Activated naive CD8-positive, alpha-beta T cell (primary cell): Measurements from ENCODE around the gene SLC19A2.

Source experiments
- H3K27ac Mint-ChIP-seq: one replicate; pipeline ENCODE4 v1.8.0; 2021; ENCODE audit warnings: mixed read lengths
- H3K27me3 Mint-ChIP-seq: one replicate; pipeline ENCODE4 v1.8.0; 2021; ENCODE audit warnings: mixed read lengths
- H3K36me3 Mint-ChIP-seq: one replicate; pipeline ENCODE4 v1.8.0; 2021; ENCODE audit warnings: mixed read lengths
- H3K4me1 Mint-ChIP-seq: one replicate; pipeline ENCODE4 v1.8.0; 2021; ENCODE audit warnings: low read depth, mixed read lengths
- H3K4me3 Mint-ChIP-seq: one replicate; pipeline ENCODE4 v1.8.0; 2021; ENCODE audit warnings: mild to moderate bottlenecking, mixed read lengths
- H3K9me3 Mint-ChIP-seq: one replicate; pipeline ENCODE4 v1.8.0; 2021; ENCODE audit warnings: low read depth, mixed read lengths

SLC19A2 gene

GRCh38 chr1:169494343-169494742 lies 8.6 kb upstream of the SLC19A2 start:
- peaks cover 2% of the 10 kb centered on the region for H3K27me3 Mint-ChIP-seq
- H3K4me3 Mint-ChIP-seq: no peak overlapping the region
- H3K27ac Mint-ChIP-seq: no peak overlapping the region
- peaks cover 4% of the 10 kb centered on the region for H3K4me1 Mint-ChIP-seq
- H3K36me3 Mint-ChIP-seq: peaks cover 12% of the 10 kb centered on the region
- H3K9me3 Mint-ChIP-seq: no peaks in the 10 kb centered on the region

- Mint-ChIP-seq H3K4me3 (no peak overlapping the region), H3K9me3 (no peaks in the 10 kb centered on the region), H3K27ac (no peak overlapping the region), H3K27me3 (peaks cover 2% of the 10 kb centered on the region), H3K36me3 (peaks cover 6% of the 10 kb centered on the region), H3K4me1 (peaks cover 9% of the 10 kb centered on the region)
Measured at GRCh38 chr1:169493251-169493650, 7.5 kb upstream of the SLC19A2 start.

- peaks cover 2% of the 10 kb centered on the region for H3K36me3 Mint-ChIP-seq
- H3K4me1 Mint-ChIP-seq: peaks cover 18% of the 10 kb centered on the region
- H3K27me3 Mint-ChIP-seq: peaks cover 2% of the 10 kb centered on the region
- H3K4me3 Mint-ChIP-seq: no peak overlapping the region
- no peak overlapping the region for H3K27ac Mint-ChIP-seq
- no peaks in the 10 kb centered on the region for H3K9me3 Mint-ChIP-seq
Measured at GRCh38 chr1:169491845-169492281, 6.1 kb upstream of the SLC19A2 start.

GRCh38 chr1:169488157-169488556 lies 2.4 kb upstream of the SLC19A2 start:
- H3K4me3 Mint-ChIP-seq: no peak overlapping the region
- peaks cover 46% of the 10 kb centered on the region for H3K4me1 Mint-ChIP-seq
- no peaks in the 10 kb centered on the region for H3K27me3 Mint-ChIP-seq
- no peaks in the 10 kb centered on the region for H3K36me3 Mint-ChIP-seq
- H3K27ac Mint-ChIP-seq: no peak overlapping the region
- no peaks in the 10 kb centered on the region for H3K9me3 Mint-ChIP-seq

- Mint-ChIP-seq H3K36me3 (no peaks in the 10 kb centered on the region), H3K27me3 (no peaks in the 10 kb centered on the region), H3K9me3 (no peaks in the 10 kb centered on the region), H3K4me1 (peaks cover 51% of the 10 kb centered on the region), H3K4me3 (no peak overlapping the region), H3K27ac (no peak overlapping the region)
Measured at GRCh38 chr1:169487561-169487960, 1.8 kb upstream of the SLC19A2 start.

- Mint-ChIP-seq H3K9me3 (no peaks in the 10 kb centered on the region), H3K36me3 (no peaks in the 10 kb centered on the region), H3K4me3 (peak overlapping the region; percentile 93), H3K4me1 (peaks cover 53% of the 10 kb centered on the region), H3K27me3 (no peaks in the 10 kb centered on the region), H3K27ac (no peak overlapping the region)
Measured at GRCh38 chr1:169487133-169487532, 1.4 kb upstream of the SLC19A2 start.

- no peaks in the 10 kb centered on the region for H3K27me3 Mint-ChIP-seq
- H3K36me3 Mint-ChIP-seq: no peaks in the 10 kb centered on the region
- H3K4me3 Mint-ChIP-seq: peak overlapping the region; percentile 93
- H3K9me3 Mint-ChIP-seq: no peaks in the 10 kb centered on the region
- peaks cover 55% of the 10 kb centered on the region for H3K4me1 Mint-ChIP-seq
- H3K27ac Mint-ChIP-seq: peak overlapping the region; percentile 90
Measured at GRCh38 chr1:169486281-169487051, 722 bp upstream of the SLC19A2 start.

- peaks cover 64% of the 10 kb centered on the region for H3K4me1 Mint-ChIP-seq
- H3K27ac Mint-ChIP-seq: peak overlapping the region; percentile 86
Measured at GRCh38 chr1:169484683-169485430, 887 bp downstream of the SLC19A2 start.

GRCh38 chr1:169484101-169484500 lies 1.6 kb downstream of the SLC19A2 start:
- no peaks in the 10 kb centered on the region for H3K27me3 Mint-ChIP-seq
- H3K4me3 Mint-ChIP-seq: peak overlapping the region; percentile 93
- peaks cover 65% of the 10 kb centered on the region for H3K4me1 Mint-ChIP-seq
- no peaks in the 10 kb centered on the region for H3K9me3 Mint-ChIP-seq
- H3K36me3 Mint-ChIP-seq: peaks cover 3% of the 10 kb centered on the region
- H3K27ac Mint-ChIP-seq: no peak overlapping the region

More at GRCh38 chr1:169484683-169485430, 887 bp downstream of the SLC19A2 start:
- Mint-ChIP-seq H3K9me3 (no peaks in the 10 kb centered on the region), H3K27me3 (no peaks in the 10 kb centered on the region), H3K4me3 (peak overlapping the region; percentile 93), H3K36me3 (peaks cover 3% of the 10 kb centered on the region)

GRCh38 chr1:169483500-169483966 lies 2.2 kb downstream of the SLC19A2 start:
- no peak overlapping the region for H3K27ac Mint-ChIP-seq
- no peaks in the 10 kb centered on the region for H3K9me3 Mint-ChIP-seq
- H3K4me3 Mint-ChIP-seq: peak overlapping the region; percentile 93
- peaks cover 62% of the 10 kb centered on the region for H3K4me1 Mint-ChIP-seq
- peaks cover 3% of the 10 kb centered on the region for H3K36me3 Mint-ChIP-seq
- H3K27me3 Mint-ChIP-seq: no peaks in the 10 kb centered on the region

- H3K4me1 Mint-ChIP-seq: peaks cover 36% of the 10 kb centered on the region
Measured at GRCh38 chr1:169479363-169480066, 6.2 kb downstream of the SLC19A2 start.

GRCh38 chr1:169478094-169478672 lies 7.6 kb downstream of the SLC19A2 start:
- Mint-ChIP-seq H3K27me3 (no peaks in the 10 kb centered on the region), H3K4me3 (no peak overlapping the region), H3K4me1 (peaks cover 23% of the 10 kb centered on the region), H3K27ac (no peak overlapping the region), H3K36me3 (peaks cover 15% of the 10 kb centered on the region), H3K9me3 (no peaks in the 10 kb centered on the region)

More at GRCh38 chr1:169479363-169480066, 6.2 kb downstream of the SLC19A2 start:
- Mint-ChIP-seq H3K27me3 (no peaks in the 10 kb centered on the region), H3K27ac (no peak overlapping the region), H3K9me3 (no peaks in the 10 kb centered on the region), H3K4me3 (no peak overlapping the region), H3K36me3 (peaks cover 15% of the 10 kb centered on the region)

GRCh38 chr1:169475806-169476387 lies 9.8 kb downstream of the SLC19A2 start:
- Mint-ChIP-seq H3K36me3 (peaks cover 15% of the 10 kb centered on the region), H3K27me3 (no peaks in the 10 kb centered on the region), H3K4me1 (peaks cover 8% of the 10 kb centered on the region), H3K9me3 (no peaks in the 10 kb centered on the region), H3K4me3 (no peak overlapping the region), H3K27ac (no peak overlapping the region)

- Mint-ChIP-seq H3K36me3 (peaks cover 12% of the 10 kb centered on the region), H3K4me3 (no peak overlapping the region), H3K27ac (no peak overlapping the region), H3K4me1 (peaks cover 1% of the 10 kb centered on the region), H3K9me3 (no peaks in the 10 kb centered on the region), H3K27me3 (no peaks in the 10 kb centered on the region)
Measured at GRCh38 chr1:169474302-169474995, 11.3 kb downstream of the SLC19A2 start.
